ENCODE measurements around the gene CLIC4. TPM values are rescaled to one million over a fixed set of nuclear protein-coding genes. Genes with fewer than 3 reads are reported as not detected.
A peak's percentile ranks its signal among the peaks of the same experiment; 100 is the strongest.

CLIC4 gene
- total RNA-seq, 1 donor from 2014 or later = 164 TPM

DNA sequence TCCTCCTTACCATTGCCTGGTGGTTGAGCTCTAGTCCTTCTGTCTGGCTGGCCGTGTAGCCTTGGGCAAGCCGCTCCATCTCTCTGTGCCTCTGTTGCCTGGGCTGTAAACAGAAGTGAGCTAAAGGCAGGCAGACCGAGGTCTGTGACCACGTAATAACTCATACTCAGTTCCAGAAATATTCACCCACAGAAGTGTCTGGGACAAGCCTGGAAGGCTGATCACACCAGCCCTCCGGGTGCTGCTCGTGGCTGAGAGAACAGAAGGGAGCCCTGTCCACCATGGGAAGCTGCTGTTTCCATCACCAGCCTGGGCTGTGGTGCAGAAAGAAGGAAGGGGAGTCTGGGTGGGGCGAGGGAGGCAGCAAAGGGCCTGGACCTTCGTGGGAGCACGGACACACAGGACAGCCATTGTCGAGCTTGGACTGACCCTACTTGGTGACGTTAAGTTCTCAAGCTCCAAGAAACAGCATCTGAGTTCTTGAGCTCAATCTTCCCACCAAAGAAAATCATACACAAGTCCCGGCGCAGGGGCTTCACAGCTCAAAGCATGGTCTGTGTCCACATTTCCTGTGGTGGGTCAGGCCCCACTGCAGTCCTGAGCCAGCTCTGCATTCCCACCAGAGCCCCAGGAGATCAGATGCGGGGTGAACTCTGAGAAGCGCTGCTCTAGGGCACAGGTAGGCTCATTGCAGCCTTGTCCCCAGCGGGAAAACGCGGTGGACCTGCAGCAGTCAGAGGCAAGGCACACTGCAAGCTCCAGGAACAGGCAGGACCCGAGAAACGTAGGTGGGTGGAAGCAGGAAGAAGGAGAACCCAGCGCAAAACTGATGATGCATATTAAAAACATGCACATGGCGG is 123.0 kb downstream of the CLIC4 start:
- intact Hi-C loops (cut with DNase I) = no loop called here
- no peak overlapping the region for H3K4me3 ChIP-seq
- no peaks in the 10 kb centered on the region for H3K4me1 ChIP-seq
- peak; percentile 77 to 84 for DNase-seq (ENCODE audit: extremely low spot score in 2 of 2)
- no peaks in the 10 kb centered on the region for H3K27me3 ChIP-seq
- H3K27ac ChIP-seq = no peak overlapping the region
- H3K36me3 ChIP-seq = no peaks in the 10 kb centered on the region
- no peak for TF ChIP-seq POLR2AphosphoS5 (IDR thresholded peaks at IDR 0.05; ENCODE audit: insufficient read depth in 1 of 2, low read depth in 1 of 2)
- TF ChIP-seq POLR2A (IDR thresholded peaks at IDR 0.05) = no peak
- TF ChIP-seq, protein P1, sequence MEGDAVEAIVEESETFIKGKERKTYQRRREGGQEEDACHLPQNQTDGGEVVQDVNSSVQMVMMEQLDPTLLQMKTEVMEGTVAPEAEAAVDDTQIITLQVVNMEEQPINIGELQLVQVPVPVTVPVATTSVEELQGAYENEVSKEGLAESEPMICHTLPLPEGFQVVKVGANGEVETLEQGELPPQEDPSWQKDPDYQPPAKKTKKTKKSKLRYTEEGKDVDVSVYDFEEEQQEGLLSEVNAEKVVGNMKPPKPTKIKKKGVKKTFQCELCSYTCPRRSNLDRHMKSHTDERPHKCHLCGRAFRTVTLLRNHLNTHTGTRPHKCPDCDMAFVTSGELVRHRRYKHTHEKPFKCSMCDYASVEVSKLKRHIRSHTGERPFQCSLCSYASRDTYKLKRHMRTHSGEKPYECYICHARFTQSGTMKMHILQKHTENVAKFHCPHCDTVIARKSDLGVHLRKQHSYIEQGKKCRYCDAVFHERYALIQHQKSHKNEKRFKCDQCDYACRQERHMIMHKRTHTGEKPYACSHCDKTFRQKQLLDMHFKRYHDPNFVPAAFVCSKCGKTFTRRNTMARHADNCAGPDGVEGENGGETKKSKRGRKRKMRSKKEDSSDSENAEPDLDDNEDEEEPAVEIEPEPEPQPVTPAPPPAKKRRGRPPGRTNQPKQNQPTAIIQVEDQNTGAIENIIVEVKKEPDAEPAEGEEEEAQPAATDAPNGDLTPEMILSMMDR (IDR thresholded peaks at IDR 0.05) = no peak
- H3K9me3 ChIP-seq = no peaks in the 10 kb centered on the region

DNA sequence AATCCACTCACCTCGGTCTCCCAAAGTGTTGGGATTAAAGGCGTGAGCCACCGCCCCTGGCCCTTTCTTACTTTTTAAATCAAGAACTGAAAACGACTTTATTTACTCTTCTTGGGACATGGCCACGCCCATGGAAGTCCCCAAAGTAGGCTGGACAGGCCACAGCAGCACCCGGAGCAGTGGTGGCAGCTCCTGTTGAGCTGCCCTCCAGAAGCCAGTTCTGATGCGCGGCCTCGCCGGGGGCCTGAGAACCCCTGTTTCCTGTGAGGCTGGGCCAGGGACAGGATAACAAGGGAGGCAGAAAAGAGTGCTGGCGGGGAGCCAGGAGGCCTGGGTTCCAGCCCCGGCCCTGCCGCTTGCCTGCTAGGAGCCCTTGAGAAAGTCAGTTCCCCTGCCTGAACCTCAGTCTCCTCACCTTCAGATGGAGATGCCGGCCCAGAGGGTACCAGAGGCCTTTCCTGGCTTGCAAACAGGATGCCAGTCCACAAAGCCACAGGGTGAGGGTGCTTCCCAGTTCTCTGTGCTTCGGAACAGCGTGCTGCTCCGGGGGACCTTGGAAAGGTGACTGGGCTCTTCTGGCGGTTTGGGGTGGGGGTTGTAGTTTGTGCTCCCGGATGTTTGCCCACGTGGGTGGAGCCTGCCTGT is 125.4 kb downstream of the CLIC4 start:
- no peaks in the 10 kb centered on the region for H3K4me1 ChIP-seq
- intact Hi-C loops (cut with DNase I) = no loop called here
- H3K9me3 ChIP-seq = no peaks in the 10 kb centered on the region
- H3K27ac ChIP-seq = no peak overlapping the region
- no peaks in the 10 kb centered on the region for H3K27me3 ChIP-seq
- TF ChIP-seq POLR2AphosphoS5 (IDR thresholded peaks at IDR 0.05; ENCODE audit: insufficient read depth in 1 of 2, low read depth in 1 of 2) (no peak), POLR2A (IDR thresholded peaks at IDR 0.05) (no peak)
- TF ChIP-seq, protein P1 (IDR thresholded peaks at IDR 0.05) = no peak
- peak in 1 of 2 donors; percentile 81 for DNase-seq (ENCODE audit: extremely low spot score in 2 of 2)
- H3K4me3 ChIP-seq = no peak overlapping the region
- no peaks in the 10 kb centered on the region for H3K36me3 ChIP-seq

DNA sequence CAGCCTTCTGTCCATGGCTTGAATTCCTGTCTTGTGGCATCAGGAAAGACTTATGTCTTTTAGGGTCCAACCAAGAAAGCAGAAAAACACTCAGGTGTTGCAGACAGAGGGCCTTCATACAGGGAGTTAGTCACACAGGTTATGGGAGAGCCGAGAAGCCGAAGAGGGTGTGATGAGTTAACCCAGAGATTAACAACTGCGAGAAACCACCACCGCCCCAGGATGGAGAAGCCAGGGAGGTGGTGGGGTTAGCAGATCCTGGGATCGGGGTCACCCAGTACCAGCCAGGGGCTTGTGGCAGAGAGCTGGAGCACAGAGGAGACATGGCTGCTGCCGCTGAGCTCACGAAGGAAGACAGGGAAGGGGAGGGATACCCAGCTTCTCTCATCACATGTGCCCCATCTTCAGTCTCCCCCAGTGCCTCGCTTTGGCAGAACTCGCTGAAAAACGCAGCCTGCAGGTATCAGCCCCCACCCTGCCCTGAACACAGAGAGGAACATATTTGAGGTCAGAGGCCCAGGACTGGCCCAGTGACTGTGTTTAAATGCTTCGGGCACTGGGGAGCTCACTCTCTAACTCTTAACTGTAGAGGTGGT is 126.2 kb downstream of the CLIC4 start:
- intact Hi-C loops (cut with DNase I) = no loop called here
- no peak overlapping the region for H3K27ac ChIP-seq
- H3K9me3 ChIP-seq = no peaks in the 10 kb centered on the region
- no peaks in the 10 kb centered on the region for H3K27me3 ChIP-seq
- H3K4me3 ChIP-seq = no peak overlapping the region
- no peaks in the 10 kb centered on the region for H3K4me1 ChIP-seq
- peak in 1 of 2 donors; percentile 85 for DNase-seq (ENCODE audit: extremely low spot score in 2 of 2)
- no peak for TF ChIP-seq POLR2AphosphoS5 (IDR thresholded peaks at IDR 0.05; ENCODE audit: insufficient read depth in 1 of 2, low read depth in 1 of 2)
- TF ChIP-seq, protein P1 (IDR thresholded peaks at IDR 0.05) = no peak
- TF ChIP-seq POLR2A (IDR thresholded peaks at IDR 0.05) = no peak
- H3K36me3 ChIP-seq = no peaks in the 10 kb centered on the region

DNA sequence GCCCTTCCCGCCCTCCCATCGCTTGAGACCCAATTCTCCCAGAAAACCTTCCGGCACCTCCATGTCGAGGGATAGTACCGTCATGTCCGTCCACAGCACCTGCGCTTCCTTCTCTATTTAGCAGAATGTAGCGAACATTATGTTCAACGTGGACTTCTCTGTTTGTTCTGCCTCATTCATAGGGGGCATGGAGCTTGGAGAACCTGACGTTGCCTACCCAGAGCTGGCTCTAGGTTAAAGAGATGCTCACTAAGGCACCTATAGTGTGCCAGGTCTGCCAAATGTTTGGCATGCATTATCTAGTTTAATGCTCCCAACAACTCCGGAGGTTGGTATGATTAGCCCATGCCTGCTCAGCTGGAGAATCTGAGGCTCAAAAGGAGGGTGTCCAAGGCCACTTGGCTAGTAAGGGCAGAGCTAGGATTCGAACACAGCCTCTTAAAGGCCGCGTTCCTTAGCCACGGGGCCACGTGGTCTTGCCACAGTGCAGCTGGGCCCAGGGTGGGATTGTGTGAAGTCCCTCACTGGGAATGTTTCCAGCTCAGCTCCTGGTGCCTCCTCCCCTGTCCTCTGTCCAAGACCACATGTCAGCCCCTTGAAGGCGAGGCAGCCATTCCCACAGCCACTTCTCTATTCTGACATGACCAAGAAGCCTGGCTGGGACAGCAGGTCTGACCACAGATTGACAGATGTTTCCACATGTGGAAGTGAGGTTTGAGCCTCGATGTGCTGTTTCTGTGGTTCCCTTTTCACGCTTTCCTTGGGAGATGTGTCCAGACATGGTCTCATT is 127.0 kb downstream of the CLIC4 start:
- TF ChIP-seq, protein P1 (IDR thresholded peaks at IDR 0.05) = no peak
- no peak for TF ChIP-seq POLR2A (IDR thresholded peaks at IDR 0.05)
- no peak for TF ChIP-seq POLR2AphosphoS5 (IDR thresholded peaks at IDR 0.05; ENCODE audit: insufficient read depth in 1 of 2, low read depth in 1 of 2)
- peak in 1 of 2 donors; percentile 67 for DNase-seq (ENCODE audit: extremely low spot score in 2 of 2)
- Histone ChIP-seq H3K4me1 (no peaks in the 10 kb centered on the region), H3K27me3 (no peaks in the 10 kb centered on the region), H3K36me3 (no peaks in the 10 kb centered on the region), H3K27ac (no peak overlapping the region), H3K4me3 (no peak overlapping the region), H3K9me3 (no peaks in the 10 kb centered on the region)
- intact Hi-C loops (cut with DNase I) = no loop called here
